GM12873 (cell line): ENCODE results near the gene STK40.

ENCODE experiments used
- TF ChIP-seq, protein P1 (sequence below): IDR thresholded peaks from 2 replicates; pipeline ENCODE4 v1.5.1; 2012; ENCODE audit warnings: low read depth, mild to moderate bottlenecking, moderate library complexity, low read length, control low read depth; ENCODE audit not compliant: insufficient read depth; ENCODE audit errors: missing control alignments

The STK40 gene

DNA sequence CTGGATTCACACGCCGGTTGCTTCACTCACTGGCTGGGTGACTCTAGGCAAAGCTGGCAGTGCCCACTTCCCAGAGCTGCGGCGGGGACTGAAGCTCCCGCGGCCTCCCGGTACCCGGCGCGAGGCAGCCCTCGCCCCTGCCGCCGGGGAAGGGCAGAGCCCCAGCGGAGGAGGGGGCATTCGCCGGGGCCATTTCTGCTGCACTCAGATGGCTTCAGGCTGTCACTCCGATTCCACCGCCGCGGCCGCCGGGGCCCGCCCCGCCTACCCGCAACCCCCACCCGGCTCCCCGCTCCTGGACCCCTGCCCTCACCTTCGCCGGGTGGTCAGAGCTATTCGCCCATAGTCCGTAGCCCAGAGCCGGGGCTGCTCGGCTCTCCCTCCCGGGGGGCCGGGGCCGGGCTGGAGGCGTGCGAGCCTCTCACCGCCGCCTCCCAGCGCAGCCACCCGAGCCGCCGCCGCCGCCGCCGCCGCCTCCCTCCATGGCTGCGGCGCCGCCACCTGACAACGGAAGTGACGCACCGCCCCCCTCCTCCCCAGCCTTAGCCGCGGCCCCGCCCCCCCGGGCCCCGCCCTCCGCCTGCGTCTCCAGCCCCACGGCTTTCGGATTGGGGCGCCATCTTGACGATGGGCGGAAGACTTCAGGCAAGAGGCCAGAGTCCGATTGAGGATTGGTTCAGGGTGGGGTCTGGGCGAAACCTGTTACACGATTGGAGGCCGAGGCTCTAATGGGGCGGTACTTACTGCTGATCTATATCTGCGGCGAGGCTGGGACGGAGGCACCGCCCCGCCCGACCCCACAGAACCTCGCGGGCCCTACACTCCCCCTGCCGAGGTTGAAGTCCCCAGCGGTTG lies at the start of gene STK40:
Gene STK40, minus strand, starts transcription at position 515 of the 855 bp plus-strand sequence. CDS start 24,592 bp downstream, outside the sequence.
- TF ChIP-seq, protein P1, sequence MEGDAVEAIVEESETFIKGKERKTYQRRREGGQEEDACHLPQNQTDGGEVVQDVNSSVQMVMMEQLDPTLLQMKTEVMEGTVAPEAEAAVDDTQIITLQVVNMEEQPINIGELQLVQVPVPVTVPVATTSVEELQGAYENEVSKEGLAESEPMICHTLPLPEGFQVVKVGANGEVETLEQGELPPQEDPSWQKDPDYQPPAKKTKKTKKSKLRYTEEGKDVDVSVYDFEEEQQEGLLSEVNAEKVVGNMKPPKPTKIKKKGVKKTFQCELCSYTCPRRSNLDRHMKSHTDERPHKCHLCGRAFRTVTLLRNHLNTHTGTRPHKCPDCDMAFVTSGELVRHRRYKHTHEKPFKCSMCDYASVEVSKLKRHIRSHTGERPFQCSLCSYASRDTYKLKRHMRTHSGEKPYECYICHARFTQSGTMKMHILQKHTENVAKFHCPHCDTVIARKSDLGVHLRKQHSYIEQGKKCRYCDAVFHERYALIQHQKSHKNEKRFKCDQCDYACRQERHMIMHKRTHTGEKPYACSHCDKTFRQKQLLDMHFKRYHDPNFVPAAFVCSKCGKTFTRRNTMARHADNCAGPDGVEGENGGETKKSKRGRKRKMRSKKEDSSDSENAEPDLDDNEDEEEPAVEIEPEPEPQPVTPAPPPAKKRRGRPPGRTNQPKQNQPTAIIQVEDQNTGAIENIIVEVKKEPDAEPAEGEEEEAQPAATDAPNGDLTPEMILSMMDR, result no peak

DNA sequence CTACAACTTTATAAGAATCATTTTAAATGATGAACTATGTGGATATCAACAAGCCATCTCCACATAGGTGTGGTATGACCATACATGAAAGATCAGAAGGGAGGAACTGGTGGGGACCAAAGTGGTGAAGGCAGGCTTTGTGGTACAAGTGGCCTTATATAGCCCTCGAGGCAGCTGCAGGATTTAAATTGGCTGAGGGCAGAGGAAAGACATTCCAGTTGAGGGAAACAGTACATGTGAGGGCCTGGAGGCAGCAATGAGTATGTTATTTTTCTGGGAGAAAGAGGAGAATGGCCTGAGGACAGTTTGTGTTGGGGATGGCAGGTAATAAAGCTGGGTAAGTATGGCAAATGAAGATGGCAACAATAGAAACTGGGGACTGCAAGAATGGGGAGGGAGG lies 47.4 kb upstream of the STK40 start:
- TF ChIP-seq, protein P1, result no peak

- TF ChIP-seq, protein P1, result no peak
Measured at GRCh38 chr1:36432616-36433015, 46.9 kb upstream of the STK40 start.

GRCh38 chr1:36425791-36426190 lies 40.1 kb upstream of the STK40 start:
- TF ChIP-seq, protein P1, result no peak

DNA sequence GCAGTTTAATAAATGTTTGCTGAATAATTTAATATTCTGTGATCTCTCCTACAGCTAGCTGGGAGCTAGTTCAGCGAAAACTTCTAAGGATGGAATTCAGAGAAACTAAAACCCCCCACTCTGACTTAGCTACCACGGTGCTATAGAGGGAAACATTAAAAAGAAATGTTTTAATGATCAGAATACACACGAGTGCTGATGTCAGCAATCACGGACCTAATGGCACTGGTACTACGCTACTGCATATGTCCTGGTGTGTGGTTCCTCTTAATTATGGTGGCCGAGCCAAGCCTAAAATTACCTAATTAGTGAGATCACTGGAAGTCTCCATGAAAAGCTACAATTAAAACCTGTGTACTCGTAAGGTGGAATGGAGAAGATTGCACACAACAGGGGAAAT lies 35.9 kb upstream of the STK40 start:
- TF ChIP-seq, protein P1, result no peak

DNA sequence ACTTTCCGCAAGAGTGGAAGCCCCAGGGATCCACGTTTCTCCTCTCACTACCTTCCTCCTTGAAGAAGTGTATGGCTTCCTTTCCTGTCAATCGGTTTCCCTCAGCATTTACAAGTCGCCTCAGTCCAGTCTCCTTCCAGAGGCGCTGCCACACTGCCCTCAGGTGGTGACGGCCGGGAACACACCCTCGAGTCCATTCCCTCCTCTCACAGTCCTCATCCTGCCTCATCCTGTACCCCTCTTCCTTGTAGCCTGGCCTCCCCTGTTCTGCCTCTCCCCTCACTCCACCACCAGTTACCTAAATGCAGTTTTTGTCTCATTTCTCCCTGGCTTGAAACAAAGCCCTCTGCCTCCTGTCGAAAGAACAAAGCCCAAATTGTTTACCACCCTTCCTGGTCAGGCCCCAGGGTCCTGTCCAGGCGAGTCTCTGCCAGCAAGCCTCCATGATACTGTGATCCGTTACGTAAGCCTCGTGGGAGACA lies 35.2 kb upstream of the STK40 start:
- TF ChIP-seq, protein P1, result peak; percentile 99

- TF ChIP-seq, protein P1, result no peak
Measured at GRCh38 chr1:36420409-36420808, 34.7 kb upstream of the STK40 start.
